COLO829 (cell line): ENCODE measurements around the gene TRERF1.

Source experiments
- DNase-seq: peaks from one replicate; pipeline ENCODE4 v3.0.0; 2012; ENCODE audit warnings: low spot score

The TRERF1 gene

DNA sequence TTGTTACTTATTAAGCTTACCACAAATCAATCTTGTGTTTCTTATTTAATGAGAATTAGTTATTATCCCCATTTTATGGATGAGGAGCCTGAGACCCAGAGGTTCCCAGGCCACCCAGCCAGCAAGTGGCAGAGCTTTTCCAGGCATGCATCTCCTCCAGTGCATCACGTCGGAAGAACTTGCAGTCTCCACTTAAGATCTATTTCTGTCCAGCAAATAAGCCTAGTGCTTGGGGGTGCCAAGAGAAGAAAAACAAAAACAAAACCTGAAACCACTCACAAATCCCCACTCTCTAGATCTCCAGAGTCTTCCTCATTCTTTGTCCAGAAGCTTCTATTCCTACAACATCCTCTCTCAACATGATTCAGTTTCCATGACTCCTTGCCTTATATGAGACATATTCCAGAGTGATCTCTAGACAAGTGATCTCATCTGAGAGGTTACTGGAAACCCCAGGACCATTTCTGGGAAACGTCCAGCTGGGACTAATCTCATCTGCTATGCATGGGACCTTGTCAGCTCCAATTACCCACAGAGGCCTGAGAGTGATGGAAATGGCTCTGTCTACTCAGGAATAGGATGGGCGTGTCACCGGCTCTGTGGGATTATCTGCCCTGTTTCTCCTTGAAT is 261.1 kb downstream of the TRERF1 start:
- no peak for DNase-seq

DNA sequence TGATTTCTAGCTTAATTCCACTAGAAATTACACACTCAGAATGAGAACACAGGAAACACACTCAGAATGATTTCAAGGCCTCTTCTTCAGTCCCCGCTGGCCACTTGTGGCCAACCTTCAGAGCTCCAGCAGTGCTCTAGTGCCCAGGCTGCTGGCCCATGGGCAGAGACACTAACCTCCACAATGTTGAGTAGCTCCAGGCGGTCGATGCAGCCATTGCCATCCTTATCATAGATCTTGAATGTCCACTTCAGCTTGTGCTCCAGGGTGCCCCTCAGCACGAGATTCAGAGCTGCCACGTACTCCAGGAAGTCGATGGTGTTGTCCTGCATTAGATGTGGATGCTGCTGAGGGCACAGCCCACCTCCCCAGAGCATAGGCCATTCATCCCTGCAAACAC is 263.3 kb downstream of the TRERF1 start:
- DNase-seq, result no peak

DNA sequence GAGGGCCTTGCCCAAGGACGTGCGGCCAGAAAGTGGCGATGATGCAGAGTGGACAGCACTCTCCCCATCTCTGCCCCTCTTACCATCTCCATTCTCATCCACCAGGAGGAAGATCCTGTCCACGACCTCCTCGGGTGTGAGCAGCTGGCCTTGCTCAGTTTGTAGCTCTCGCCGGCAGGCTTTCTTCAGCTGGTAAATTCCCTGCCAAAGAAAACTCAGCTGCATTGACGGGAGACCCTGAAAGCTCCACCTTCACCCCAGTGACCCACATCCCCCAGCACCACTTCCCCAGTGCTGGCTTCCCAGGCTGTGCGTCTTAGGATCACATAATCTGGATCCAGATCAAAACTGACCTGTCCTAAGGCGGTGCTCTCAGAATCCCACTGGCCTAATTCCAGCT is 266.1 kb downstream of the TRERF1 start:
- DNase-seq, result no peak

DNA sequence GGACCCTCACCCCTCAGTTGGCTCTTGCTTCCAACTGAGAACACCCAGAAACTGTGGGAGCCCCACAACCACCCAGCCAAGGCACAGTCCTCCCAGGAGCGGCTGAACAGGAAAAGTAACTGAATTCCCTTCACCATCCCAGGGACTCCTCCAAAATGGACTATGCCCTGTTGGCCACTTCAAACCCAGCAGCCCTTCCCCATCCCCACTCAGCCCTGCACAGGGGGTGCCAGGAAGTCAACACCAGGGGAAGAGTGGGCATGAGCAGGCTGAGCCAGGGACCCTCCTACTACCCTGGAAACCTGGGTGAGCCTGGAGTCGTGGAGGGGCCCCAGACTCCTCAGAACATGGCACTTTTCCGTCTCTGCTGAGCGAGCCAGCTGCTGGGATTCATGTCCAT is 267.3 kb downstream of the TRERF1 start:
- no peak for DNase-seq

DNA sequence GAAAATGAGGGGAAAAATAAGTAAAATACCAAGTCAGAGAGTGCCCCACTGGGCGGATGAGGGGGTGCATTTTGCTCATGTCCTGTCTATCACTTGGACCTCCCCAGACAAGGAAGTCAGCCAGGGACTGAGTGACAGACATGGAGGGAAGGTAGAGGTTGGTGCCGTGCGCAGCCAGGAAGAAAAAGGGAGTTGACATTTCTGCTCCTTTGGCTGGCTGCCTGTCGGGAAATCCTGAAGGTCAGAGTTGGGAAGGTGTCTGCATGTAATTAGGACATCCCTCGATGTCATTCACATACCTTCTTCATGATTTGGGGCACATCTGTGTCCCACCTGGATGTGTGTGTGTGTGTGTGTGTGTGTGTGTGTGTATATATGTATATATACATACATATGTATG is 269.6 kb downstream of the TRERF1 start:
- DNase-seq, result no peak

DNA sequence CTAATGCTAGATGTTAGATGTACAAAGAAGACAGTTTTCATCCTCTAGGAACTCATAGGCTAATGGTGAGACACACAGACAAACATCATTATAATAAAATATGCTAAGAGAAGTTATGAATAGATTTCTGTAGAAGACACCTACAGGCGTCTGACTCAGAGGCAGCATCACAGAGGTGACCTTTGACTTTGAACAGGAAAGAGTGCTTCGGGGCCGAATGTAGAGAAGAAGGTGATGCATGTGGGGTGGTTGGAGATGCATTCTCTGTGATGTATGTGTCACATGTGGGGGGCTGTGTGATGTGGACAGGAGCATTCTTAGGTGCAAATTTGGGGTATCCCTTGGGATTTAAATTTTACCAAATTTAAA is 271.8 kb downstream of the TRERF1 start:
- DNase-seq, result peak; percentile 21

DNA sequence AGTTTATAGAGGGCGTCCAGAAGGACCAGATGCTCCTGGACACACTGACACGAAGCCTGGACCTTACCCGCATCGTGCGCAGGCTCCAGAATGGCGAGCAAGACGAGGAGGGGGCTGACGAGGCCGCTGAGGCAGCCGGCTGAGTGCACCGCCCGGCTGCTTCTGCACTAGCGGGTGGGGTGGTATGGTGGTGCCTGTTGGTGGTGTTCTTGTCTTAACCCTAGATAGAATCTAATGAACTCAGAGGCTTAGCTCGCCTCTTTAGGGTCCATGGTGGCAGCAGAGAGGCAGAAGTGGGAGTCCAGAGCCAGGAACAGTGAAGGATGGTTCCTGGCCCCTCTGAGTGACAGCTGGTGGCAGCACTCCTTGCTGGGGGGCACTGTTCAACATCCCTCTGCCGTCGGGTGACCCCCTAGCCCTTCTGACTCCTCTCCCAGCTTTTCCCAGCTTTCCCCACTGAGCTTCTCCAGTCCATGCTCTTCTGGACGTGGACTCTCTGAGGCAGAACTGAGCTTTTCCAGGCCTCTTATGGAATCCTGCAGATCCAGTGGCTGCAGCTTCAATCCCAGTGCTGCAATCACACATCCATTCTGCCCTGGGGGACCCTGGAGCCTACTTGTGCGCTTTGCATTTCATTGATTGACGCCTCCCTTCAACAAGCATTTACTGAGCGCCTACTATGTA is 272.3 kb downstream of the TRERF1 start:
- DNase-seq, result no peak

DNA sequence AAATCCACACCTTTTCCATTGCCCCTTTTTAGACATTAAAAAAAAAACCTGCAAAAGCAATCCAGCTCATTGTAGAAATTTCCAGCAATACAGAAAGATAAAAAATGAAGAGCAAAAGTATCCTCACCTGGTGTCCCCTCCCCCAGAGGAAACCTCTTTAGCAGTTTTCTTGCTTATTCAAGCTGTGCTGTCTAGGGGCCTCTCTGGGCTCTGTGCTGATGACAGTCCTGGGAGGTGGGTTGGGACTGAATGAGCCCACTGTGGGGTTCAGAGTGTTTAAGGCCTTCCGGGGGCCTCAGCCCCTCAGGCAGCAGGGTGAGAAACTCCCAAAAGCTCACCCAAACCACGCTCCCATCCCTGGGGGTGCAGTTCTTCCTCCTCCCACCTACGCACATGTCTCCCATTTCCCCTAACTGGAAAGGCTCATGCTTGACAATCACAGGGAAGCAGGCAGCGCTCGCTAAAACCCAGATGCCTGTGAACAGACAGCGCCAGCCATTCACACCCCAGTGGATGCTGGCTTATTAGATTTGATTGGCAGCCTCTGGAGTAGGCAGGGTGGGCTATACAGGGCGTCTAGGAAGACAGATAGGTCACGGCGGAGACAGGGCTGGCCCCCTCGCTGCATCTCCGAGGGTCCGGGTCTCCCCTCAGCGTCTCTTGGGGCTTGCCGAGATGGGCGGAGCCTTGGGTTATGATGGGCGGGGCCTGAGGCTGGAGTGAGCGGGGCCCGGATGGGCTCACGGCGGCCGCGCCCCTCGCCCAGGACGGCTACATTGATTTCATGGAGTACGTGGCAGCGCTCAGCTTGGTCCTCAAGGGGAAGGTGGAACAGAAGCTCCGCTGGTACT is 274.0 kb downstream of the TRERF1 start:
- DNase-seq, result no peak

DNA sequence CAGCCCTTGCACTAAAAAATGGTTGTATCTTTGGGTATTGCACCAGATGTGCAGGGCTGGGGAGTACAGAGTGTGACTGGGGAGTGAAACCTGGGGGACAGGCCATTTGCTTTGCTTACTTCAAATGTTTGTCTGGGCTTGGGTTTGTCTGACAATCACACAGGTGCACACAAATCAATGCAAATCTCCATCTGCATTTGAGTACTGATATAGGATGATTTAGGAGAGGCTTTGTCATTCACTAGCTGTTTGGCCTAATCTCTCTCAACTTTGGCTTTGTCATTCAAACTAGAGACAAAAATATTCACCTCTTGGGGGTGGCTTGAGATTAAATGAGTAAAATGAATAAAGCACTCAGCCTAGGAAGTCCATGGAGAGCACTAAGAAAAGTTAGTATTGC is 274.7 kb downstream of the TRERF1 start:
- DNase-seq, result no peak

DNA sequence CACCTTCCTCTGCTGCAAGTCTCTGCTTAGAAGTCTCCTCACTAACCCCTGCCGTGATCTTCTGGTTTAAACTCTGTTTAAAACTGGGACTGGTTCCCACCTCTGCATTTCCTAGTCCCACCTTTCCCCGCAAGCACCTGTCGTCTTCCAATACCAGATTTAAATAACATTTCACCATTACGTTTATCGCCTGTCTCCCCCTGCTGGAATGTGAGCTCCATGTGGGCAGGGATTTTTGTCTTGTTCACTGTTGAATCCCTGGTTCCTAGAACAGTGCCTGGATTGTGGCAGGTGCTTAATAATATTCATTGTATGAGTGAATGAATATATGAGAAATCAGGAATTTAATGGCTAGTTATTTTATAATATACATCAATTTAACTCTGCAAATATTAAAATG is 275.9 kb downstream of the TRERF1 start:
- no peak for DNase-seq
